ENCODE results near the gene NPEPL1. TPM values are rescaled to one million over a fixed set of nuclear protein-coding genes. Genes with fewer than 3 reads are reported as not detected.

NPEPL1 gene
- polyA plus RNA-seq, 2 of the 4 experiments (the other 2 are of a cell fraction), result 8.6 to 34.6 TPM

DNA sequence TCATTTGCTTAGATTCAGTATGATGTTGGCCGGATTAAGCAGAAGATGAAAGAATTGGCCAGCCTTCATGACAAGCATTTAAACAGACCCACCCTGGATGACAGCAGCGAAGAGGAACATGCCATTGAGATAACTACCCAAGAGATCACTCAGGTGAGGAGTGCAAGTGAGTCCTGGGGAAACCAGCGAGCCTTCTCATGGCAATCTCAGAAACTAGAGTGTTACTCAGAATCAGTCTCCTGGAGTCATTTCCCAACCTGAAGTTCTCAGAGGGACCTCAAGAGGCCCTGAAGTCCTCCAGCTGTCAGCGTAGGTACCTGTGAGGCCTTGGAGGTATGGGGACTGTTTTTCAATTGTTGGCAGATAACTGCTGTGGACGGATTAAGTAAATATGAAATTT is 24.6 kb upstream of the NPEPL1 start (continued):
- TF ChIP-seq HDAC2 (IDR thresholded peaks at IDR 0.05), result no peak

DNA sequence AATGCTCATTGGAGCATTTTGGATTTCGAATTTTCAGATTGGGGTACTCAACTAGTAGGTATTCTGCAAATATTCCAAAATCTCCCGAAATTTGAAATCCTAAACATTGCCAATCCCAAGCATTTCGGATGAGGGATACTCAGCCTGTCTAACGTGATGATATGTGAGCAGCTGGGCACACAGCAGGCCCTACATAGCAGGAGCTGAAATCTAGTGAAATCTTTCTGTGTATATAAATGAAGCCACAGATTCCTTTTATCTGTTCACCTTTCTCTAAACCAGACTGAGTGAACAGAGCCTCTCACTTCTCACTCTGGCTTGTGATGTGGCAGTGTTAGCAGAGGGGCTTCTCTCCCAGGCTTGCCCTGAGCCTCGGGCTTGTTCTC is 23.7 kb upstream of the NPEPL1 start:
- ChIA-PET CTCF (interaction anchor here (1.1 kb wide), 1 partner anchor 735 kb away, joined by 3 read pairs; no protein-coding TSS in a partner anchor), POLR2A (no interaction called here)
- Histone ChIP-seq H3K4me1 (no peaks in the 10 kb centered on the region), H3K4me2 (no peak overlapping the region), H3K27ac (no peak overlapping the region), H3K9me3 (no peaks in the 10 kb centered on the region), H3K4me3 (no peak overlapping the region)
- TF ChIP-seq HOXB13 (CRISPR knock-in tag; IDR thresholded peaks at IDR 0.05; ENCODE audit: low read depth), result no peak
- no peak for TF ChIP-seq ZSCAN20 (CRISPR knock-in tag; IDR thresholded peaks at IDR 0.05)
- no peak for TF ChIP-seq CBX2 (IDR thresholded peaks at IDR 0.05; ENCODE audit: borderline replicate concordance, low read depth)
- TF ChIP-seq, protein P1, sequence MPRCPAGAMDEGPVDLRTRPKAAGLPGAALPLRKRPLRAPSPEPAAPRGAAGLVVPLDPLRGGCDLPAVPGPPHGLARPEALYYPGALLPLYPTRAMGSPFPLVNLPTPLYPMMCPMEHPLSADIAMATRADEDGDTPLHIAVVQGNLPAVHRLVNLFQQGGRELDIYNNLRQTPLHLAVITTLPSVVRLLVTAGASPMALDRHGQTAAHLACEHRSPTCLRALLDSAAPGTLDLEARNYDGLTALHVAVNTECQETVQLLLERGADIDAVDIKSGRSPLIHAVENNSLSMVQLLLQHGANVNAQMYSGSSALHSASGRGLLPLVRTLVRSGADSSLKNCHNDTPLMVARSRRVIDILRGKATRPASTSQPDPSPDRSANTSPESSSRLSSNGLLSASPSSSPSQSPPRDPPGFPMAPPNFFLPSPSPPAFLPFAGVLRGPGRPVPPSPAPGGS (IDR thresholded peaks at IDR 0.05), result no peak
- no peak for TF ChIP-seq TP53 (CRISPR knock-in tag; IDR thresholded peaks at IDR 0.05)
- TF ChIP-seq, protein P2, sequence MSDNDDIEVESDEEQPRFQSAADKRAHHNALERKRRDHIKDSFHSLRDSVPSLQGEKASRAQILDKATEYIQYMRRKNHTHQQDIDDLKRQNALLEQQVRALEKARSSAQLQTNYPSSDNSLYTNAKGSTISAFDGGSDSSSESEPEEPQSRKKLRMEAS (IDR thresholded peaks at IDR 0.05), result no peak
- TF ChIP-seq, protein P3, sequence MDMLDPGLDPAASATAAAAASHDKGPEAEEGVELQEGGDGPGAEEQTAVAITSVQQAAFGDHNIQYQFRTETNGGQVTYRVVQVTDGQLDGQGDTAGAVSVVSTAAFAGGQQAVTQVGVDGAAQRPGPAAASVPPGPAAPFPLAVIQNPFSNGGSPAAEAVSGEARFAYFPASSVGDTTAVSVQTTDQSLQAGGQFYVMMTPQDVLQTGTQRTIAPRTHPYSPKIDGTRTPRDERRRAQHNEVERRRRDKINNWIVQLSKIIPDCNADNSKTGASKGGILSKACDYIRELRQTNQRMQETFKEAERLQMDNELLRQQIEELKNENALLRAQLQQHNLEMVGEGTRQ (IDR thresholded peaks at IDR 0.05), result no peak
- no peak for TF ChIP-seq RAD21 (conservative IDR thresholded peaks at IDR 0.05 in 1 of 2, IDR thresholded peaks at IDR 0.05 in 1 of 2)
- ATAC-seq (no peak), DNase-seq (ENCODE audit: low read depth in 1 of 2, low spot score in 1 of 2) (no peak), FAIRE-seq (no peak)
- 85% methylated on average over 5 of the region's 5 CpGs for WGBS (ENCODE audit: missing lambda C conversion rate)

DNA sequence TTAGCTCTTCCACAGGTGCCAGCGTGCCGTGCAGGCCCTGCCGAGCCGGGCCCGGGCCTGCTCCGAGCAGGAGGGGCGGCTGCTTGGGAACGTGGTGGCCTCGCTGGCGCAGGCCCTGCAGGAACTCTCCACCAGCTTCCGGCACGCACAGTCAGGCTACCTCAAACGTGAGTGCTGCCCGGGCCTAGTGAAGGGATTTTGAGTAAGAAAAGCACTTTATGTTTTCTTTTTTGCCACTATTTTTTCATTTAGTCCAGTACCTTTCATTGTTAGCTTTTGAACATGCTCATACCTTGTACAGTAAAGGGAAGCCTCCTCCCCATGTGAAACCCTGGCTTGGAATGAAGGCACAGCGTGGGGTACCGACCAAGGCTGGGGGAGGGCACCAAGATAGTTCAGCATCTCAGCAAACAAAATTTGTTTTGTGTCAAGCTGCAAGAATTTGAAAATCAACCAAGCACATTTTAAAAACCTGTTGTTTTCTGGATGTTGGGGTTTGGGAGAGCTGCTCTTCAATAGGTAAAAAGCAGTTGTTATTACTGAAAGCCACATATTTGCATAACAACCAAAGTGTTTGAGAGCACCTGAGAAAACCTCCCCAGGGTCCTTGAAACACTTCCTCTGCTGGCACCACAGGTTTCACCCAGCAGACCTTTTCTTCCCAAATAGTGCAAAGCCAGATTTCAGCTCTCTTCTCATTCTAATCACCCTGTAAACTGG is 23.2 kb upstream of the NPEPL1 start:
- ChIA-PET POLR2A (no interaction called here), CTCF (interaction anchor here (1.1 kb wide), 1 partner anchor 735 kb away, joined by 3 read pairs; no protein-coding TSS in a partner anchor)
- Histone ChIP-seq H3K27ac (no peak overlapping the region), H3K9me3 (no peaks in the 10 kb centered on the region), H3K4me1 (no peaks in the 10 kb centered on the region), H3K4me3 (no peak overlapping the region), H3K4me2 (no peak overlapping the region)
- TF ChIP-seq, protein P4, sequence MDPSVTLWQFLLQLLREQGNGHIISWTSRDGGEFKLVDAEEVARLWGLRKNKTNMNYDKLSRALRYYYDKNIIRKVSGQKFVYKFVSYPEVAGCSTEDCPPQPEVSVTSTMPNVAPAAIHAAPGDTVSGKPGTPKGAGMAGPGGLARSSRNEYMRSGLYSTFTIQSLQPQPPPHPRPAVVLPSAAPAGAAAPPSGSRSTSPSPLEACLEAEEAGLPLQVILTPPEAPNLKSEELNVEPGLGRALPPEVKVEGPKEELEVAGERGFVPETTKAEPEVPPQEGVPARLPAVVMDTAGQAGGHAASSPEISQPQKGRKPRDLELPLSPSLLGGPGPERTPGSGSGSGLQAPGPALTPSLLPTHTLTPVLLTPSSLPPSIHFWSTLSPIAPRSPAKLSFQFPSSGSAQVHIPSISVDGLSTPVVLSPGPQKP (IDR thresholded peaks at IDR 0.05; ENCODE audit: low read depth, low read length), result no peak
- TF ChIP-seq SREBF2 (IDR thresholded peaks at IDR 0.05) (no peak), RFX5 (IDR thresholded peaks at IDR 0.05) (no peak), TFCP2L1 (CRISPR knock-in tag; IDR thresholded peaks at IDR 0.05) (no peak), EP300 (IDR thresholded peaks at IDR 0.05) (no peak), SMC3 (IDR thresholded peaks at IDR 0.05) (no peak), KDM5A (IDR thresholded peaks at IDR 0.05) (no peak), HEYL (CRISPR knock-in tag; IDR thresholded peaks at IDR 0.05) (no peak), HOXA7 (CRISPR knock-in tag; IDR thresholded peaks at IDR 0.05) (no peak), NR3C1 (IDR thresholded peaks at IDR 0.05) (no peak), TP53 (CRISPR knock-in tag; IDR thresholded peaks at IDR 0.05) (no peak), FOXS1 (CRISPR knock-in tag; IDR thresholded peaks at IDR 0.05) (no peak), EHMT2 (IDR thresholded peaks at IDR 0.05; ENCODE audit: low read depth) (no peak)
- TF ChIP-seq, protein P5, sequence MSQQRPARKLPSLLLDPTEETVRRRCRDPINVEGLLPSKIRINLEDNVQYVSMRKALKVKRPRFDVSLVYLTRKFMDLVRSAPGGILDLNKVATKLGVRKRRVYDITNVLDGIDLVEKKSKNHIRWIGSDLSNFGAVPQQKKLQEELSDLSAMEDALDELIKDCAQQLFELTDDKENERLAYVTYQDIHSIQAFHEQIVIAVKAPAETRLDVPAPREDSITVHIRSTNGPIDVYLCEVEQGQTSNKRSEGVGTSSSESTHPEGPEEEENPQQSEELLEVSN (IDR thresholded peaks at IDR 0.05; ENCODE audit: borderline replicate concordance, low read depth), result no peak
- TF ChIP-seq, protein P3 (IDR thresholded peaks at IDR 0.05), result no peak
- TF ChIP-seq, protein P6, sequence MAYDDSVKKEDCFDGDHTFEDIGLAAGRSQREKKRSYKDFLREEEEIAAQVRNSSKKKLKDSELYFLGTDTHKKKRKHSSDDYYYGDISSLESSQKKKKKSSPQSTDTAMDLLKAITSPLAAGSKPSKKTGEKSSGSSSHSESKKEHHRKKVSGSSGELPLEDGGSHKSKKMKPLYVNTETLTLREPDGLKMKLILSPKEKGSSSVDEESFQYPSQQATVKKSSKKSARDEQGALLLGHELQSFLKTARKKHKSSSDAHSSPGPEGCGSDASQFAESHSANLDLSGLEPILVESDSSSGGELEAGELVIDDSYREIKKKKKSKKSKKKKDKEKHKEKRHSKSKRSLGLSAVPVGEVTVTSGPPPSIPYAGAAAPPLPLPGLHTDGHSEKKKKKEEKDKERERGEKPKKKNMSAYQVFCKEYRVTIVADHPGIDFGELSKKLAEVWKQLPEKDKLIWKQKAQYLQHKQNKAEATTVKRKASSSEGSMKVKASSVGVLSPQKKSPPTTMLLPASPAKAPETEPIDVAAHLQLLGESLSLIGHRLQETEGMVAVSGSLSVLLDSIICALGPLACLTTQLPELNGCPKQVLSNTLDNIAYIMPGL (CRISPR knock-in tag; IDR thresholded peaks at IDR 0.05; ENCODE audit: borderline replicate concordance), result no peak
- TF ChIP-seq, protein P2 (IDR thresholded peaks at IDR 0.05), result no peak
- FAIRE-seq, result no peak
- 95% methylated on average over 16 of the region's 16 CpGs for WGBS (ENCODE audit: missing lambda C conversion rate)
- DNase-seq (ENCODE audit: low read depth in 1 of 2, low spot score in 1 of 2), result no peak
- no peak for ATAC-seq

Data from A549 (cell line).